Esophagus (tissue), 2 donors: ENCODE data around the gene C19orf18. TPM values are rescaled to one million over a fixed set of nuclear protein-coding genes. Genes with fewer than 3 reads are reported as not detected.
"Not testable (repeated sequence)": the region's sequence is repeated elsewhere in the genome, so short reads cannot be mapped to it uniquely, and the experiment has no call there.

Source experiments
- H3K27ac ChIP-seq, 2 donors: one replicate each; pipeline ENCODE4 v1.5.1; 2013; ENCODE audit warnings: low read depth in 2 of 2, mild to moderate bottlenecking in 2 of 2, inconsistent platforms in 1 of 2, low read length in 1 of 2, moderate library complexity in 1 of 2
- H3K27me3 ChIP-seq, 2 donors: one replicate each; pipeline ENCODE4 v1.6.1; 2013; ENCODE audit warnings: low read length in 2 of 2, control low read depth in 1 of 2, mild to moderate bottlenecking in 1 of 2; ENCODE audit not compliant: insufficient read depth in 2 of 2, control insufficient read depth in 1 of 2
- H3K36me3 ChIP-seq, 2 donors: one replicate each; pipeline ENCODE4 v1.6.1; 2013; ENCODE audit warnings: low read length in 1 of 2; ENCODE audit not compliant: control insufficient read depth in 2 of 2, insufficient read depth in 2 of 2
- H3K4me1 ChIP-seq, 2 donors: one replicate each; pipeline ENCODE4 v1.6.1; 2013; ENCODE audit warnings: low read length in 1 of 2; ENCODE audit not compliant: control insufficient read depth in 2 of 2, insufficient read depth in 2 of 2
- H3K4me3 ChIP-seq, 2 donors: one replicate each; pipeline ENCODE4 v1.5.1; 2013; ENCODE audit warnings: low read length in 2 of 2, mild to moderate bottlenecking in 2 of 2, low read depth in 1 of 2, moderate library complexity in 1 of 2
- H3K9me3 ChIP-seq, 2 donors: one replicate each; pipeline ENCODE4 v1.6.1; 2013; ENCODE audit warnings: mild to moderate bottlenecking in 2 of 2, low read depth in 1 of 2, low read length in 1 of 2, moderate library complexity in 1 of 2; ENCODE audit not compliant: control insufficient read depth in 2 of 2, insufficient read depth in 1 of 2
- WGBS, 2 donors: extraction: QIAGEN DNeasy Blood & Tissue Kit; methylation state at CpG; one replicate each; pipeline ENCODE4 v1.1.7; 2013; 5-methylcytosine and 5-hydroxymethylcytosine counted together
- polyA plus RNA-seq, 2 donors: library from polyadenylated mRNA; stranded (reverse); fragments of 200-250 nt; gene quantifications; one replicate each; pipeline ENCODE4 v1.2.3, GENCODE V29; 2013
- donor health status: healthy with polysubstance abuse.
- donor health status: Bipolar disorder and iron deficiency.

The C19orf18 gene
- polyA plus RNA-seq = 1 to 10 TPM in 1 of 2 donors, under 1 TPM in 1; 0.32 to 1.0 TPM

DNA sequence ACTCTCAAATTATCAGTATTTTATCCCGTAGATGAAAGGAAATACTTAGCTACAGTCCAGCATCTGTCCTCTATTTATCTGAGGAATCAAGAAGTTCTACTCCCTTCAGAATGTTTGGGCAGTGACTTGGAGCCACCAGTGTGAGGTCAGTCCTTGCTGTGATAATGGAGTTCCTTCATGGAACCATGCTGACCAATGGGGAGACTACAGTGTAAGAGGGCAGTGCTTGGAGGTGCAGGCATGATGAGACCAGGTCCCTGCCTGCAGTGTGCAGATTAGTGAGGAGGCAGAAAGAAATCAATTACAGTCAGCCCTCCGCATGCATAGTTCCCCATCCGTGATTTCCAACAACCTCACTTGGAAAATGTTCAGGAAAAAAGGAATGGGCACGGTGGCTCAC lies at the start of gene C19orf18:
Gene C19orf18 (minus strand): TSS at position 101 of the 400 bp plus-strand sequence. CDS start 102 bp downstream, outside the sequence.
- no peak within 1 kb of the TSS for H3K27ac ChIP-seq
- H3K4me3 ChIP-seq = no peak within 1 kb of the TSS
- no peaks in the 10 kb centered on the region for H3K4me1 ChIP-seq
- peaks cover 0 to 2% of the 10 kb centered on the region in 2 donors for H3K36me3 ChIP-seq
- H3K27me3 ChIP-seq = no peaks in the 10 kb centered on the region
- H3K9me3 ChIP-seq = peaks cover 27 to 34% of the 10 kb centered on the region in 2 donors
- 92 to 97% methylated on average over 4 of the region's 4 CpGs for WGBS, 2 donors

DNA sequence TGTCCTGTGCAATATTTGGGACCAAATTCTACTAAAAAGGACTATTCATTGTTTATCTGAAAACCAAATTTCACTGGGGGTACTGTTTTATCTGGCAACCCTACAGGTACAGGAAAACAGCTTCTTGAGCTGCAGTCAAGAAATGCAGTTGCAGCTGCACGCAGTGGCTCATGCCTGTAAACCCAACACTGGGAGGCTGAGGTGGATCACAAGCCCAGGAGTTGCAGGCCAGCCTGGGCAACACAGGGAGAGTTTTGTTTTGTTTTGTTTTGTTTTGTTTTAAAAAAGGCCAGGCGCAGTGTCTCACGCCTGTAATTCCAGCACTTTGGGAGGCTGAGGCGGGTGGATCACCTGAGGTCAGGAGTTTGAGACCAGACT lies 47.9 kb upstream of the C19orf18 start:
- no peaks in the 10 kb centered on the region for H3K27me3 ChIP-seq
- H3K4me3 ChIP-seq = no peak overlapping the region
- H3K36me3 ChIP-seq = no peaks in the 10 kb centered on the region
- no peak overlapping the region for H3K27ac ChIP-seq
- peaks cover 5 to 28% of the 10 kb centered on the region in 2 donors for H3K9me3 ChIP-seq
- WGBS, 2 donors = 66 to 70% methylated on average over 4 of the region's 4 CpGs
- no peaks in the 10 kb centered on the region for H3K4me1 ChIP-seq

DNA sequence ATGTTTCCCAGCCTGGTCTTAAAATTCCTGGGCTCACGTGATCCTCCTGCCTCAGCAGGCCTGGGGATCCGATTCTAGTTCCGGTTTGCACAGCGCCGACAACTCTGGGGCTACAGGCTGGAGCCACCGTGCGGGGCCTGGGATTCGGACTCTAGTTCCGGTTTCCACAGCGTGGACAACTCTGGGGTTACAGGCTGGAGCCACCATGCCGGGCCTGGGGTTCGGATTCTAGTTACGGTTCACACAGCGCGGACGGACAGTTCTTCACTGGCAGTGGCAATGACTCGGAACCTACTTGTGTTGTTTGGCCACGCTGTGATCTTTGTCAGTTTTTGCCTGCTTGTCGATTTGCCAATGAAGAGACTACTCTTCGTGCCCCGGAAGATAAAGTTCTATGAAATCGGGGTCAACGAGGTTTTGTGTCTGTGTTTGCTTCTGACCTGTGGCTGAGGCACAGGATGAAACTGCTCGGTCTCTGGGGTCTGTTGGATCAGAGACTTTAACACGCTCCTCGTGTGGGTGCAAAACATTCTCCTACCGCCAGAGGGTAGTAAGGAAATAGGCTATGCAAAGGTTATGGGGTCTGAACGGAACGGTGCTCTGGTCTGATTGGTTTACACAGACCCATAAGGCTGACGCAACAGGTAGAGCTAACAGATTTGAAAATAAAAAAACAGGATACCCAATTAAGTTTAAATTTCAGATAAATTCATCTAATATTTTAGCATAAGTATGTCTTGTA lies 47.4 kb upstream of the C19orf18 start:
- H3K9me3 ChIP-seq = peaks cover 5 to 28% of the 10 kb centered on the region in 2 donors
- no peak overlapping the region for H3K4me3 ChIP-seq
- no peaks in the 10 kb centered on the region for H3K27me3 ChIP-seq
- H3K36me3 ChIP-seq = no peaks in the 10 kb centered on the region
- no peaks in the 10 kb centered on the region for H3K4me1 ChIP-seq
- WGBS, 2 donors = 56% methylated on average over 30 of the region's 30 CpGs
- H3K27ac ChIP-seq = no peak overlapping the region

DNA sequence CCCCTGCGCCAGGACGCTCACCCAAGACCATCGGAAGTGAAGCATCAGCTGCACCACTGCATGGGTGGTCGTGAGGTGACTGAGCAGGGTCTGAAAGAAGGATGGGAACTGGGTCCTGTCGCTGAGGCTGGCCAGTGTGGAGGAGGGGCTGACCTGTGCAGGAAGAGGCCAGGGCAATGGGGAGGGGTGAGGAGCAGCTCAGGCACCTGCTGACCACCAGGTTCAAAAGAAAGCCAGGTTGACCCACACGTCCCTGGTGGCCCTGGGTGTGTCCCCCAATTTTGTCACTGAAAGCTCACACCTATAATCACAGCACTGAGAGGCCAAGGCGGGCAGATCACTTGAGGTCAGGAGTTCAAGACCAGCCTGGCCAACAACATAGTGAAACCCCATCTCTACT lies 45.8 kb upstream of the C19orf18 start:
- Histone ChIP-seq H3K36me3 (no peaks in the 10 kb centered on the region), H3K4me3 (no peak overlapping the region), H3K9me3 (peaks cover 9 to 26% of the 10 kb centered on the region in 2 donors), H3K4me1 (no peaks in the 10 kb centered on the region), H3K27me3 (no peaks in the 10 kb centered on the region), H3K27ac (no peak overlapping the region)
- WGBS, 2 donors = 67 to 71% methylated on average over 7 of the region's 7 CpGs

- peaks cover 2 to 8% of the 10 kb centered on the region in 2 donors for H3K4me1 ChIP-seq
- no peak overlapping the region for H3K27ac ChIP-seq
- no peaks in the 10 kb centered on the region for H3K27me3 ChIP-seq
- no peak overlapping the region for H3K4me3 ChIP-seq
- H3K36me3 ChIP-seq = no peaks in the 10 kb centered on the region
- 44 to 51% methylated on average over 5 of the region's 5 CpGs for WGBS, 2 donors
- H3K9me3 ChIP-seq = peaks cover 25 to 36% of the 10 kb centered on the region in 2 donors
Observed at GRCh38 chr19:58014141-58014540, 39.8 kb upstream of the C19orf18 start.

GRCh38 chr19:58010507-58010906 lies 36.2 kb upstream of the C19orf18 start:
- Histone ChIP-seq H3K9me3 (peaks cover 32 to 45% of the 10 kb centered on the region in 2 donors), H3K27ac (no peak overlapping the region), H3K4me1 (peaks cover 2 to 8% of the 10 kb centered on the region in 2 donors), H3K27me3 (no peaks in the 10 kb centered on the region), H3K4me3 (no peak overlapping the region), H3K36me3 (peaks cover 0 to 2% of the 10 kb centered on the region in 2 donors)
- WGBS, 2 donors = 73 to 78% methylated on average over 22 of the region's 22 CpGs

DNA sequence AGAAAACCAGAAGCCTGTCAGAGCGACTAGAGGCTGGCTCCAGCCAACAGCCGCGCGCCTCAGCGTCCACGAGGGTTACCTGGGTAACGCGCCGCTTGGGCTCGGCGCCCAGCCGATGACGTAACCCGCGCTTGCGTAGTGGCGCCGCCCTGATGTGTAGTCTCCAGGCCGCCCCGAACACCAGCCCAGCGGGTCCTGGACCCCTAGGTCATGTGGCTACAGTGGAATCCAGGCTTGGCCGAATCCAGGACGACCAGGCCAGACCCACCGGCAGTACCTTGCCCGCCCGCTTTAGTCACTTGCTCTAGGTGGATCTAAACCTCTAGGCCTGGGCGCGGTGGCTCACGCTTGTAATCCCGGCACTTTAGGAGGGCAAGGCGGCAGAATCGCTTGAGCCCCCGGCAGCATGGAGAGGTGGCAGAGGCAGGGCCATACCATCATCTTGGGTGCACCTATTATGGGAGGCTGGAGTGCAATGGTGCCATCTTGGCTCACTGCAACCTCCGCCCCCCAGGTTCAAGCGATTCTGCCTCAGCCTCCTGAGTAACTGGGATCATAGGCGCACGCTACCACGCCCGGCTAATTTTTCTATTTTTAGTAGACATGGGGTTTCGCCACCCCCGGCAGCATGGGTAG lies 35.5 kb upstream of the C19orf18 start:
- Histone ChIP-seq H3K36me3 (peaks cover 0 to 2% of the 10 kb centered on the region in 2 donors), H3K27me3 (no peaks in the 10 kb centered on the region), H3K27ac (peak overlapping the region in 1 of 2 donors; percentile 85), H3K4me1 (peaks cover 2 to 8% of the 10 kb centered on the region in 2 donors), H3K4me3 (peak overlapping the region; percentile 27 to 29), H3K9me3 (peaks cover 32 to 46% of the 10 kb centered on the region in 2 donors)
- 11 to 12% methylated on average over 41 of the region's 41 CpGs for WGBS, 2 donors

GRCh38 chr19:58009301-58009665 lies 34.9 kb upstream of the C19orf18 start:
- peaks cover 34 to 47% of the 10 kb centered on the region in 2 donors for H3K9me3 ChIP-seq
- H3K27ac ChIP-seq = peak overlapping the region; percentile 47 to 85
- H3K4me1 ChIP-seq = peaks cover 2 to 8% of the 10 kb centered on the region in 2 donors
- no peaks in the 10 kb centered on the region for H3K27me3 ChIP-seq
- peaks cover 0 to 4% of the 10 kb centered on the region in 2 donors for H3K36me3 ChIP-seq
- H3K4me3 ChIP-seq = peak overlapping the region in 1 of 2 donors; percentile 29
- 3 to 4% methylated on average over 21 of the region's 21 CpGs for WGBS, 2 donors

DNA sequence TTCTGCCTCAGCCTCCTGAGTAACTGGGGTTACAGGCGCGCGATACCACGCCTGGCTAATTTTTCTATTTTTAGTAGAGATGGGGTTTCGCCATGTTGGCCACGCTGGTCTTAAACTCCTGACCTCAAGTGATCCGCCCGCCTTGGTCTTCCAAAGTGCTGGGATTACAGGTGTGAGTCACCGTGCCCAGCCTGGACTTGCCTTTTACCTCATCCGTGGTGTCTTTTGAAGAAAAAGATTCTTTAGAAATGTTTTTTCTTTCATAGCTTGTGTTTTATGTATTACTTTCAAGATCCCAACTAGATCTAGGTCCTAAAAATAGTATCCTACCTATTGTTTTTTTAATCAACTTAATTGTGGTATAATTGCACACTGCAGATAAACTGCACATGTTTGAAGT lies 34.5 kb upstream of the C19orf18 start:
- WGBS, 2 donors = 32 to 34% methylated on average over 10 of the region's 10 CpGs
- not testable (repeated sequence) for H3K4me1 ChIP-seq, H3K4me3 ChIP-seq, H3K27me3 ChIP-seq, H3K36me3 ChIP-seq, H3K27ac ChIP-seq
- H3K9me3 ChIP-seq = peaks cover 38 to 51% of the 10 kb centered on the region in 2 donors
